Tibial artery (tissue), 4 donors: ENCODE results near the gene CLRN1.

Experiments used
- DNase-seq, 2 donors: peaks; one replicate each; pipeline ENCODE4 v3.0.0-alpha.2; 2019
- H3K27ac ChIP-seq, 2 donors: fragments of 200-600 bp; sonication (generic) in 1 of 2; 1 replicate in 1 of 2; 2 replicates in 1 of 2; pipeline ENCODE4 v1.5.1; 2018 to 2019; ENCODE audit warnings: mild to moderate bottlenecking in 1 of 2
- H3K27me3 ChIP-seq, 2 donors: fragments of 200-600 bp; sonication (generic) in 1 of 2; one replicate each; pipeline versions ENCODE4 v1.5.1 to v1.6.0; 2016 to 2019
- H3K36me3 ChIP-seq, 3 donors: fragments of 200-600 bp; sonication (generic) in 2 of 3; one replicate each; pipeline ENCODE4 v1.5.1; 2016 to 2019; ENCODE audit warnings: mild to moderate bottlenecking in 2 of 3
- H3K4me1 ChIP-seq, 4 donors: fragments of 200-600 bp; sonication (generic) in 2 of 4; 1 replicate in 3 of 4; 2 replicates in 1 of 4; pipeline ENCODE4 v1.5.1; 2016 to 2019
- H3K4me3 ChIP-seq, 2 donors: fragments of 200-600 bp; sonication (generic) in 1 of 2; 1 replicate in 1 of 2; 2 replicates in 1 of 2; pipeline ENCODE4 v1.5.1; 2018 to 2019; ENCODE audit warnings: mild to moderate bottlenecking in 2 of 2
- H3K9me3 ChIP-seq, 3 donors: fragments of 200-600 bp; sonication (generic) in 1 of 3; one replicate each; pipeline ENCODE4 v1.5.1; 2016 to 2019
- CTCF ChIP-seq, 2 experiments: fragments of 200-600 bp in 1 of 2; fragments of 450-650 bp in 1 of 2; IDR thresholded peaks; one replicate each; pipeline ENCODE4 v1.5.1; 2017 to 2019; ENCODE audit warnings: antibody characterized with exemption in 2 of 2, mild to moderate bottlenecking in 1 of 2, moderate library complexity in 1 of 2
- intact Hi-C: fragments of 100-400 bp; cut with DNase I; formaldehyde crosslinking; loops from one replicate; pipeline ENCODE4 v1.15.0; 2023; ENCODE audit warnings: low total_unique reads

Gene CLRN1

GRCh38 chr3:150926328-150926727 lies 46.2 kb downstream of the CLRN1 start:
- Histone ChIP-seq H3K9me3 (no peaks in the 10 kb centered on the region), H3K27ac (no peak overlapping the region), H3K36me3 (no peaks in the 10 kb centered on the region), H3K27me3 (peaks cover 0 to 2% of the 10 kb centered on the region in 2 donors), H3K4me3 (no peak overlapping the region), H3K4me1 (no peaks in the 10 kb centered on the region)
- no peak for DNase-seq
- TF ChIP-seq CTCF (IDR thresholded peaks at IDR 0.05): no peak
- intact Hi-C loops: no loop called here

GRCh38 chr3:150925751-150926201 lies 46.8 kb downstream of the CLRN1 start:
- Histone ChIP-seq H3K9me3 (no peaks in the 10 kb centered on the region), H3K36me3 (no peaks in the 10 kb centered on the region), H3K27me3 (peaks cover 0 to 2% of the 10 kb centered on the region in 2 donors), H3K27ac (no peak overlapping the region), H3K4me1 (no peaks in the 10 kb centered on the region), H3K4me3 (no peak overlapping the region)
- no peak for DNase-seq
- intact Hi-C loops: no loop called here
- no peak for TF ChIP-seq CTCF (IDR thresholded peaks at IDR 0.05)

GRCh38 chr3:150922611-150923010 lies 49.9 kb downstream of the CLRN1 start:
- Histone ChIP-seq H3K27me3 (peaks cover 0 to 5% of the 10 kb centered on the region in 2 donors), H3K9me3 (no peaks in the 10 kb centered on the region), H3K4me3 (no peak overlapping the region), H3K27ac (no peak overlapping the region), H3K4me1 (no peaks in the 10 kb centered on the region), H3K36me3 (no peaks in the 10 kb centered on the region)
- no peak for TF ChIP-seq CTCF (IDR thresholded peaks at IDR 0.05)
- intact Hi-C loops: no loop called here
- DNase-seq: no peak

- Histone ChIP-seq H3K27me3 (peaks cover 0 to 5% of the 10 kb centered on the region in 2 donors), H3K27ac (no peak overlapping the region), H3K4me1 (no peaks in the 10 kb centered on the region), H3K4me3 (no peak overlapping the region), H3K9me3 (no peaks in the 10 kb centered on the region), H3K36me3 (no peaks in the 10 kb centered on the region)
- intact Hi-C loops: no loop called here
- TF ChIP-seq CTCF (IDR thresholded peaks at IDR 0.05): no peak
- no peak for DNase-seq
These were observed 51.3 kb downstream of the CLRN1 start for GRCh38 chr3:150921209-150921608.

- intact Hi-C loops: no loop called here
- DNase-seq: no peak
- H3K27me3 ChIP-seq: peaks cover 0 to 3% of the 10 kb centered on the region in 2 donors
These were observed 52.3 kb downstream of the CLRN1 start for GRCh38 chr3:150920236-150920635.

More at GRCh38 chr3:150920236-150920635, 52.3 kb downstream of the CLRN1 start:
- H3K4me1 ChIP-seq: no peaks in the 10 kb centered on the region
- H3K9me3 ChIP-seq: no peaks in the 10 kb centered on the region
- no peak overlapping the region for H3K4me3 ChIP-seq
- H3K27ac ChIP-seq: no peak overlapping the region
- no peaks in the 10 kb centered on the region for H3K36me3 ChIP-seq
- no peak for TF ChIP-seq CTCF (IDR thresholded peaks at IDR 0.05)
